HEK293T (cell line): ENCODE results near the gene CADM1.

Source experiments
- CTCF ChIA-PET: fragments of 350-600 bp; formaldehyde crosslinking; extraction: SDS; loops from one replicate; lab custom pipeline; 2021; ENCODE audit warnings: antibody characterized with exemption, inconsistent platforms; lab: Yijun Ruan, JAX
- POLR2A ChIA-PET: fragments of 350-600 bp; formaldehyde crosslinking; extraction: SDS; loops from one replicate; lab custom pipeline; 2020; ENCODE audit warnings: antibody characterized with exemption, inconsistent platforms; lab: Yijun Ruan, JAX
- DNase-seq: peaks from one replicate; pipeline ENCODE4 v3.0.0; 2012; ENCODE audit warnings: mixed read lengths; ENCODE audit errors: extremely low spot score
- ARNT ChIP-seq: fragments of 450-650 bp; IDR thresholded peaks from 2 replicates; pipeline ENCODE4 v1.6.1; 2017; ENCODE audit warnings: mild to moderate bottlenecking
- BHLHE40 ChIP-seq: fragments of 450-650 bp; IDR thresholded peaks from 2 replicates; pipeline ENCODE4 v1.6.1; 2016; ENCODE audit warnings: mild to moderate bottlenecking, moderate library complexity, borderline replicate concordance
- CTBP1 ChIP-seq: fragments of 450-650 bp; IDR thresholded peaks from 2 replicates; pipeline ENCODE4 v1.6.1; 2016; ENCODE audit warnings: borderline replicate concordance
- ELF4 ChIP-seq: fragments of 450-650 bp; IDR thresholded peaks from 2 replicates; pipeline ENCODE4 v1.6.1; 2017; ENCODE audit warnings: antibody characterized with exemption
- FOXA1 ChIP-seq: fragments of 450-650 bp; IDR thresholded peaks from 2 replicates; pipeline ENCODE4 v1.6.1; 2016; ENCODE audit warnings: mild to moderate bottlenecking
- FOXK2 ChIP-seq: fragments of 450-650 bp; IDR thresholded peaks from 2 replicates; pipeline ENCODE4 v1.6.1; 2016; ENCODE audit warnings: mild to moderate bottlenecking
- FOXM1 ChIP-seq: fragments of 450-650 bp; IDR thresholded peaks from 2 replicates; pipeline ENCODE4 v1.6.1; 2017; ENCODE audit warnings: mild to moderate bottlenecking, borderline replicate concordance
- HDGF ChIP-seq: fragments of 450-650 bp; IDR thresholded peaks from 2 replicates; pipeline ENCODE4 v1.6.1; 2017; ENCODE audit warnings: antibody characterized with exemption, borderline replicate concordance
- L3MBTL2 ChIP-seq: fragments of 450-650 bp; conservative IDR thresholded peaks from 2 replicates; pipeline ENCODE4 v1.6.1; 2016; ENCODE audit warnings: mild to moderate bottlenecking
- LEF1 ChIP-seq: fragments of 450-650 bp; IDR thresholded peaks from 2 replicates; pipeline ENCODE4 v1.6.1; 2017; ENCODE audit warnings: mild to moderate bottlenecking, borderline replicate concordance
- NFRKB ChIP-seq: fragments of 450-650 bp; IDR thresholded peaks from 2 replicates; pipeline ENCODE4 v1.6.1; 2016; ENCODE audit warnings: mild to moderate bottlenecking, moderate library complexity
- SP1 ChIP-seq: fragments of 450-650 bp; IDR thresholded peaks from 2 replicates; pipeline ENCODE4 v1.6.1; 2017
- SUZ12 ChIP-seq: fragments of 450-650 bp; IDR thresholded peaks from 2 replicates; pipeline ENCODE4 v1.6.1; 2016; ENCODE audit warnings: mild to moderate bottlenecking
- TARDBP ChIP-seq: fragments of 450-650 bp; IDR thresholded peaks from 2 replicates; pipeline ENCODE4 v1.6.1; 2016
- ZNF384 ChIP-seq: fragments of 450-650 bp; IDR thresholded peaks from 2 replicates; pipeline ENCODE4 v1.6.1; 2016
- TF ChIP-seq, protein P1 (sequence below): fragments of 450-650 bp; IDR thresholded peaks from 2 replicates; pipeline ENCODE4 v1.6.1; 2016

The CADM1 gene

DNA sequence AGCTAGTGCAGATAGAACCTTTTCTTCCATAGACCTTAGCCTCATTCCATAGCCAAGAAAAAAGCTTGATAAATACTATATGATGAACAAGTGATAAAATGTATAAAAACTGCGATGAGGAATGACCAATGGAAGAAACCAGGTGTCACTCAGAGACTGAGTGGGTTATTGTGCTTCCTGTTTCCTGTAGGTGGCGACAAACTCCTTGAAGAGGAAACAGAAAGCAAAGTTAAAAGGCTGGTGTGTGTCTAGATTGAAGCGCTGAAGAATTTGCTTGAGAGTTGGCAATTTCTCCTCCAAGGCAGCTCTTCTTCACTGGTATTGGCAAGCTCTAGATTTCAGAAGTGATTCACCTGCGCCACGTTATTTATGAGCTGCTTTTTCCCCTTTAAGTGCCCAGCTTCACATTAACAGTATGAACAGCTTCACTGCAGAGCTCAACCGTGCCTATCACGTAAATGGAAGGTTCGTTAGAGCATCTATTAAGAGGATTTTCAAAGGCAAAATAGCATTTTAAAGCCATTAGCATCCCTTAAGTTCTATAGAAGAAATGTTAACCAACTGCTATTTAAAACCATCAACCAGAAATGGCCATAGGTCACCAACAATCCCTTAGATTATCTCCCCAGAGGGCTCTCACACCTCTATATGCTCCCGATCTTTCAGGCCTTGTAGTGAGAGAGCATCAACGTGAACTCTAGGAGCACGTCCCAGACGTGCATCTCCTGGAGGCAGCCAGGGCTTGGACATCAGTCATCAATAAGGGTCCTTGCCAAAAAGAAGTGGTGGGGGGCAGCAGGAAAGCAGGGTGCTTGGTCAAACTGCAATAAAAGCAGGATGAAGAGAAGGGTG is 179.4 kb downstream of the CADM1 start:
- peak; percentile 68 for DNase-seq
- TF ChIP-seq, protein P1, sequence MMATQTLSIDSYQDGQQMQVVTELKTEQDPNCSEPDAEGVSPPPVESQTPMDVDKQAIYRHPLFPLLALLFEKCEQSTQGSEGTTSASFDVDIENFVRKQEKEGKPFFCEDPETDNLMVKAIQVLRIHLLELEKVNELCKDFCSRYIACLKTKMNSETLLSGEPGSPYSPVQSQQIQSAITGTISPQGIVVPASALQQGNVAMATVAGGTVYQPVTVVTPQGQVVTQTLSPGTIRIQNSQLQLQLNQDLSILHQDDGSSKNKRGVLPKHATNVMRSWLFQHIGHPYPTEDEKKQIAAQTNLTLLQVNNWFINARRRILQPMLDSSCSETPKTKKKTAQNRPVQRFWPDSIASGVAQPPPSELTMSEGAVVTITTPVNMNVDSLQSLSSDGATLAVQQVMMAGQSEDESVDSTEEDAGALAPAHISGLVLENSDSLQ: peak; percentile 94
- TF ChIP-seq FOXK2 (no peak), FOXA1 (no peak), FOXM1 (no peak)
- POLR2A ChIA-PET: no interaction called here
- CTCF ChIA-PET: interaction anchor here (0.6 to 1.9 kb wide), 7 partner anchors 9 to 354 kb away, joined by 3 to 7 read pairs (median 3); no protein-coding TSS in a partner anchor

DNA sequence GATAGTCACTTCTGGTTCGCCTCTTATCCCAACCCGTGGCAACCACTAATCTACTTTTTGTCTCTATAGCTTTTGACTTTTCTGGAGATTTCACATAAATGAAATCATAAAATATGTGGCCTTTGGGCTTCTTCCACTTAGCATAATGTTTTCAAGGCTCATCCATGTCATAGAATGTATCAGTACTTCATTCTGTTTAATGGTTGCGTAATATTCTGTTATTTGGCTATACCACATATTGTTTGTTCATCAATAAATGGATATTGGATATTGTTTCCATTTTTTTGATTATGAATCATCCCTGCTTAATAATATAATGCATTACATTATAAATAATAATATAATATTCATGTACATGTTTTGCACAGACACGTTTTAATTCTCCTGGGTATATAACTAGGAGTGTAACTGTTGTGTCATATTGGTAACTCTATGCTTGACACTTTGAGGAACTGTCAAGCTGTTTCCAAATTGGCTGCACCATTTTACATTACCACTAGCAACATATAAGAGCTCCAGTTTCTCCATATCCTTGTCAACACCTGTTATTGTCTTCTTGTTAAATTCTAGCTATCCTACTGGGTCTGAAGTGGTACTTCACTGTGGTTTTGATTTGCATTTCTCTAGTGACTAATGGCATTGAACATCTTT is 181.5 kb downstream of the CADM1 start:
- CTCF ChIA-PET: no interaction called here

DNA sequence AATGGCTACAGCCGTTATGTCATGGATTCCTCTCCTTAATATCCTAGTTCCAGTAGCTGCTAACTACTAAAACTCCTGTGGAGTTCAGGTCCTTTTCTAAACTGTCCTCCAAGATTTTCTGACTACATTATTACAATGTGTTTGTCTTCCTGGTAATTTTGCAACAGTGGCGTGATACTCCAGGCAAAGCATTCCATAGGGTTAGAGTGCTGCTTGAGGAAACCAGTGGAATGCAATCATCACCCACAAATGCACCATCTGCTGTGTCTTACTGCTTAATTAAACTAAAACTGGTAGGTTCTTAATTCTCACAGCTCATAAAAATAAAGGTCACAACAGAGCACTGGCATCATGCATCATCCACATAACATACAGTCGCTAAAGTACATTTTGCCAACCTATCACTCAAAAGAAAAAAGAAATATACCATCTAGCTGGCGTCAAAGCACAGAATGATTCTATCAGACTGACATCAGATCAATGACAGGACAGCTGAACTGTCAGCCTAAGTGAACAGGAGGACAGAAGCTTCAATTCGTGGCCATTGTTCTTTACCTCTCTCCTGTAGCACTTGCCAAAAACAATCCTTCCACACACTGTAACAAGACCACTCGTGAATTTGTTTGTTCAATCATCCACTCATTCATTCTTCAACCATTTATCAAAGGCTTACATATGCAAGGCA is 182.5 kb downstream of the CADM1 start:
- TF ChIP-seq ARNT: no peak
- no peak for TF ChIP-seq LEF1
- TF ChIP-seq FOXM1: no peak
- TF ChIP-seq CTBP1: no peak
- TF ChIP-seq BHLHE40: no peak
- TF ChIP-seq FOXA1: no peak
- TF ChIP-seq, protein P1: no peak
- TF ChIP-seq FOXK2: no peak
- TF ChIP-seq TARDBP: no peak
- no peak for TF ChIP-seq HDGF
- no peak for TF ChIP-seq L3MBTL2
- TF ChIP-seq SUZ12: no peak
- no peak for TF ChIP-seq NFRKB
- no peak for TF ChIP-seq ZNF384
- no peak for TF ChIP-seq ELF4
- DNase-seq: no peak
- ChIA-PET CTCF (no interaction called here), POLR2A (no interaction called here)

More for the DNA sequence above, 181.5 kb downstream of the CADM1 start:
- POLR2A ChIA-PET: no interaction called here
- no peak for DNase-seq
- no peak for TF ChIP-seq HDGF
- TF ChIP-seq FOXA1: no peak
- no peak for TF ChIP-seq NFRKB
- no peak for TF ChIP-seq SUZ12
- TF ChIP-seq ARNT: no peak
- TF ChIP-seq, protein P1: no peak
- no peak for TF ChIP-seq FOXK2
- no peak for TF ChIP-seq FOXM1
- TF ChIP-seq BHLHE40: no peak
- TF ChIP-seq CTBP1: no peak
- TF ChIP-seq ZNF384: no peak
- TF ChIP-seq ELF4: no peak

DNA sequence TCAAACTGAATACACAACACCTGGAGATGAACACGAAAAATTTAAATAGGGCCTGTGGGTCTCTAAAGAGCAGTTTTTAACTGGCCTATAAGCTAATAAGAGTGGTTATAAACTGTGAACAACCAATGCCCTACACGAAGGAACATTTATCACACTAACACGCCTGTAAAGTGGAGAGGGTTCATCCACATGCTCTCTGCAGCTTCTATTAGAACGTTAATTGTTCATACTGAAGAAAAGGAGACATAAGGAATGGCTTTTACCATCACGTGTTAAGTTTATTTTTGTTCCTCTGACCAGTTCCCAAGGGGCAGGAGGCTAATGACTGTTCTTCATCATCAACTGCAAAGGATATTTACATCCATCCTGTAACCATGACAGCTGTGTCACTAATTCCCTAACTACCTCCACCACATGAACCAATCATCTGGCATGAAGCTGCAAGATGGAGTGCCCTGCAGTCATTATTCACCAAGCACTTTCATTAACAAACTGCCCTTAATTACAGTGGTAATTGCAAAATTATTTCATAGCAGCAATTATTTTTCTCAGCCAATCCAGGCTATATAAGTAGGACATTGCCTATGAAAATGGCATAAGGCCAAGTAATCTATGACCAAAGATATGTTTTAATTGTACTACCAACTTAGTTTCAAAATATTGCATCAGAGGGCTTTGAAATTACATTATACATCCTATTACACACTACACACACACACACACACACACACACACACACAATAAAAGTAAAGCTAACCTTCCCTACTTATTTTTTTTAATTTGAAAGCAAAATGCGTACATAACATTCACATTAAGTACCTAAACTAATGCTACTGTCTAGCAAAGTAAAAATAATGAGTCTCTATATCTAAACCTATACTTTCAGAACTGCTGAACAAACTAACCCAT is 186.7 kb downstream of the CADM1 start:
- CTCF ChIA-PET: no interaction called here
- no peak for DNase-seq
- POLR2A ChIA-PET: no interaction called here
- TF ChIP-seq CTBP1 (no peak), ZNF384 (no peak), TARDBP (no peak), ELF4 (no peak), SP1 (no peak), HDGF (no peak), FOXA1 (no peak), ARNT (no peak), FOXK2 (no peak), NFRKB (no peak)
- TF ChIP-seq, protein P1: no peak

DNA sequence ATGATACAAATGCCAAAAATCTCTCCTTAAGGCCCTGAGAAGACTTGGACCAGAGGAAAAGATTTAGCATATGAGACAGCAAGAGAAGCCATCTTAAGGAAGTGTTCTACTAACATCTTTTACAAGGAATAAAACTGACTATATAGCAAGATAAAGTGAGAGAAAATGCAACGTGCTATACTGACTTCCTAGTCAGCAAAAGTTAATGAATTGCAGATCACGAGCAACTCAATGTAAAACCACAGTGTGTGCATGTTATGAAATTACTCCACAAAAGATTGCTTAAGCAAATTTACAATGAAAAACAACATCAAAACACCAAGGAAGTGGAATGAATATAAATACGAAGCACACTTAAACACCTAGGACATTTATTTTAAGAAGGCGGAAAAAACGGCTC is 187.5 kb downstream of the CADM1 start:
- ChIA-PET CTCF (no interaction called here), POLR2A (no interaction called here)
- no peak for DNase-seq
- TF ChIP-seq HDGF: no peak
- no peak for TF ChIP-seq SUZ12
- TF ChIP-seq SP1: no peak
- TF ChIP-seq ELF4: no peak
- no peak for TF ChIP-seq FOXA1
- TF ChIP-seq FOXK2: no peak
- TF ChIP-seq ARNT: no peak
- no peak for TF ChIP-seq BHLHE40
- TF ChIP-seq TARDBP: no peak
